Common myeloid progenitor, CD34-positive (primary cell): ENCODE data around the gene ULK4.
"Not testable (repeated sequence)": the region's sequence is repeated elsewhere in the genome, so short reads cannot be mapped to it uniquely, and the experiment has no call there.

Experiments used
- CTCF ChIA-PET: fragments of 350-600 bp; sonication (Branson Sonifier 250); formaldehyde crosslinking; loops from one replicate; lab custom pipeline; 2021; ENCODE audit warnings: antibody characterized with exemption; lab: Charles Lee
- POLR2A ChIA-PET: fragments of 350-600 bp; sonication (Branson Sonifier 250); formaldehyde crosslinking; loops from one replicate; lab custom pipeline; 2021; ENCODE audit warnings: antibody characterized with exemption; lab: Charles Lee
- DNase-seq, 3 donors: peaks; one replicate each; pipeline versions ENCODE4 v3.0.0 to v3.0.0-alpha.2; 2013
- H3K27ac ChIP-seq, 2 experiments: 1 replicate in 1 of 2; 2 replicates in 1 of 2; pipeline ENCODE4 v1.7.0; 2013; ENCODE audit warnings: inconsistent platforms in 2 of 2, low read length in 2 of 2, mild to moderate bottlenecking in 2 of 2, low read depth in 1 of 2, moderate library complexity in 1 of 2; ENCODE audit not compliant: severe bottlenecking in 2 of 2, insufficient read depth in 1 of 2, poor library complexity in 1 of 2
- H3K27me3 ChIP-seq, 5 experiments: replicated peaks in 2 of 5; 1 replicate in 3 of 5; 2 replicates in 2 of 5; pipeline versions ENCODE4 v1.6.1 to v1.7.0; 2013; ENCODE audit warnings: low read length in 4 of 5, mild to moderate bottlenecking in 2 of 5, moderate library complexity in 2 of 5, inconsistent platforms in 1 of 5; ENCODE audit not compliant: insufficient read depth in 5 of 5, control insufficient read depth in 4 of 5
- H3K36me3 ChIP-seq, 4 experiments: 1 replicate in 2 of 4; 2 replicates in 2 of 4; pipeline versions ENCODE4 v1.6.1 to v1.7.0; 2013; ENCODE audit warnings: low read length in 3 of 4, control low read depth in 1 of 4, mild to moderate bottlenecking in 1 of 4; ENCODE audit not compliant: control insufficient read depth in 4 of 4, insufficient read depth in 4 of 4
- H3K4me1 ChIP-seq, 4 experiments: 1 replicate in 3 of 4; 2 replicates in 1 of 4; pipeline versions ENCODE4 v1.6.1 to v1.7.1; 2013; ENCODE audit warnings: low read length in 3 of 4, mild to moderate bottlenecking in 3 of 4, control low read depth in 1 of 4, inconsistent platforms in 1 of 4, moderate library complexity in 1 of 4; ENCODE audit not compliant: control insufficient read depth in 4 of 4, insufficient read depth in 4 of 4; ENCODE audit errors: control extremely low read depth in 1 of 4
- H3K4me3 ChIP-seq, 7 experiments: 1 replicate in 4 of 7; 2 replicates in 3 of 7; pipeline versions ENCODE4 v1.5.1 to v1.7.0; 2013; ENCODE audit warnings: mild to moderate bottlenecking in 7 of 7, low read length in 6 of 7, moderate library complexity in 6 of 7, inconsistent platforms in 2 of 7, low read depth in 2 of 7, control low read depth in 1 of 7; ENCODE audit not compliant: insufficient read depth in 4 of 7, control insufficient read depth in 1 of 7; ENCODE audit errors: extremely low read depth in 1 of 7
- H3K9me3 ChIP-seq, 5 experiments: 1 replicate in 4 of 5; 2 replicates in 1 of 5; pipeline versions ENCODE4 v1.6.1 to v1.7.1; 2013; ENCODE audit warnings: low read length in 4 of 5, mild to moderate bottlenecking in 2 of 5, inconsistent platforms in 1 of 5, low read depth in 1 of 5, moderate library complexity in 1 of 5; ENCODE audit not compliant: control insufficient read depth in 4 of 5, insufficient read depth in 2 of 5; ENCODE audit errors: control extremely low read depth in 1 of 5
- WGBS: methylation state at CpG from one replicate; pipeline ENCODE4 v1.1.5; 2013; ENCODE audit not compliant: insufficient coverage; 5-methylcytosine and 5-hydroxymethylcytosine counted together

ULK4 gene

DNA sequence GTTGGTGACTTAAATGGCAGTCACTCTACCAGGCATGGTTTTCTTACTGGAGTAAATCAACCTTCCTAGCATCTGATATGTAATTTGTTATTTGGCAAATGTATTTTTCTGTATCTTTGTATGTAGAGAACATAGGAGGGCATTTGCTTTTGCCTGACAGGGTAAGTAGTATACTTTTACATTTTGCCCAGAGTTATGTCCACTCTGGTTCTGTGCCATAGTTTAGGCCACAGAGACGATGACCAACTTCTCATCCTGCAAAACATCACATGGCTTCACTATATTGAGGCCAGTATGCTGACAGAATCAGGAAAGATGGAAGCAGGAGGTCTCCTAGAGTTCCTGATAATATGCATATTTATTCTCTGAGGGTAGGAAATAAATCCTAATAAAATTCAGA is 23.1 kb upstream of the ULK4 start:
- no peaks in the 10 kb centered on the region for H3K36me3 ChIP-seq
- ChIA-PET POLR2A (no interaction called here), CTCF (no interaction called here)
- H3K27ac ChIP-seq, result no peak overlapping the region
- no peaks in the 10 kb centered on the region for H3K4me1 ChIP-seq
- H3K27me3 ChIP-seq, result no peaks in the 10 kb centered on the region
- no peak for DNase-seq
- no peaks in the 10 kb centered on the region for H3K9me3 ChIP-seq
- WGBS, result no CpG with 5 or more reads among the region's 1 CpG
- no peak overlapping the region for H3K4me3 ChIP-seq

DNA sequence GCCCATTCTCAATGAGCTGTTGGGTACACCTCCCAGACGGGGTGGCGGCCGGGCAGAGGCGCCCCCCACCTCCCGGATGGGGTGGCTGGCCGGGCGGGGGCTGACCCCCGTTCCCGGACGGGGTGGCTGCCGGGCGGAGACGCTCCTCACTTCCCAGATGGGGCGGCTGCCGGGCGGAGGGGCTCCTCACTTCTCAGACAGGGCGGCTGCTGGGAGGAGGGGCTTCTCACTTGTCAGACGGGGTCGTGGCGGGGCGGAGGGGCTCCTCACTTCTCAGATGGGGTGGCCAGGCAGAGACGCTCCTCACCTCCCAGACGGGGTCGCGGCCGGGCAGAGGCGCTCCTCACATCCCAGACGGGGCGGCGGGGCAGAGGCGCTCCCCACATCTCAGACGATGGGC is 21.2 kb upstream of the ULK4 start:
- H3K27me3 ChIP-seq, H3K4me1 ChIP-seq, H3K9me3 ChIP-seq, CTCF ChIA-PET, H3K36me3 ChIP-seq, H3K4me3 ChIP-seq, POLR2A ChIA-PET, H3K27ac ChIP-seq, DNase-seq: not testable (repeated sequence)
- WGBS, result 100% methylated on average over 5 of the region's 32 CpGs

DNA sequence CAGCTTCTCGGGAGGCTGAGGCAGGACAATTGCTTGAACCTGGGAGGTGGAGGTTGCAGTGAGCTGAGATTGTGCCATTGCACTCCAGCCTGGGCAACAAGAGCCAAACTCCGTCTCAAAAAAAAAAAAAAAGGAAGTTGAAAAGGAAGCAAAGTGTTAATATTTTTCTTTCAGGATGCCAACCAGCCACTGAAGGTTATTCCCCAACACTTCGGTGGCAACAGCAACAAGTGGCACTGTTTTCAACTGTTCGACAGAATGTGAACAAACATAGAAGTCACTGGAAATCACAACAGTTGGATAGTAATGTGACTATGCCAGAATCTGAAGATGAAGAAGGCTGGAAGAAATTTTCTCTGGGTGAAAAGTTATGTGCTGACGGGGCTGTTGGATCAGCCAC is 15.5 kb upstream of the ULK4 start:
- peak in 2 of 3 donors; percentile 64 to 69 for DNase-seq
- peak overlapping the region in 1 of 7 experiments; percentile 39 for H3K4me3 ChIP-seq
- H3K4me1 ChIP-seq, H3K9me3 ChIP-seq, H3K27me3 ChIP-seq, H3K36me3 ChIP-seq, H3K27ac ChIP-seq: not testable (repeated sequence)
- ChIA-PET CTCF (interaction anchor here (0.5 to 1.7 kb wide), 2 partner anchors 19 to 33 kb away, joined by 3 read pairs; no protein-coding TSS in a partner anchor), POLR2A (interaction anchor here (0.6 kb wide), 1 partner anchor 10 kb away, joined by 3 read pairs; no protein-coding TSS in a partner anchor)
- 29% methylated on average over 3 of the region's 5 CpGs for WGBS

DNA sequence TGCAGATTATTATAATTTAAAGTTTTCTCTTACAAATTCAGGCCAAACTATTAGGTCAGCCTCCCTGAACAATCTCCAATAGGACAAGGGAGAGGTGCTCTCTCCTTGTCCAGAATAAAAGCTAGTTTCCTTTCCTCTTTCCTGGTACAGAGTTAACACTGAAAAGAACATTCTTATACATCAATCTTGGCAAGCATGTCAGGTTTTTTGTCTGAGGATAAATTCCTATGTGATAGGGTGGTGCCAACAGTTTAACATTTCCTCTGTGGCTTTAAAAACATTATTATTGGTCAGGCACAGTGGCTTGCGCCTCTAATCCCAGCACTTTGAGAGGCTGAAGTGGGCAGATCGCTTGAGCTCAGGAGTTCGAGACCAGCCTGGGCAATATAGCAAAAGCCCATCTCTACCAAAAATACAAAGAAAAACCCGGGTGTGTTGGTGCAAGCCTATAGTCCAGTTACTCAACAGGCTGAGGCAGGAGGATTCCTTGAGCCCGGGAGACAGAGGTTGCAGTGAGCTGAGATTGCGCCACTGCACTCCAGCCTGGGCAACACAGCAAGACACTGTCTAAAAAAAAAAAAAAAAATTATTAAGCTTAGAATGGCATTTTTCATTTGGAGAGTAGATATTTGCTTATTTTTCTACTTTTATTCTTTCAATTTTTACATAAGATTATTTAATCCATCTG is 13.7 kb upstream of the ULK4 start:
- 100% methylated on average over 1 of the region's 6 CpGs for WGBS

DNA sequence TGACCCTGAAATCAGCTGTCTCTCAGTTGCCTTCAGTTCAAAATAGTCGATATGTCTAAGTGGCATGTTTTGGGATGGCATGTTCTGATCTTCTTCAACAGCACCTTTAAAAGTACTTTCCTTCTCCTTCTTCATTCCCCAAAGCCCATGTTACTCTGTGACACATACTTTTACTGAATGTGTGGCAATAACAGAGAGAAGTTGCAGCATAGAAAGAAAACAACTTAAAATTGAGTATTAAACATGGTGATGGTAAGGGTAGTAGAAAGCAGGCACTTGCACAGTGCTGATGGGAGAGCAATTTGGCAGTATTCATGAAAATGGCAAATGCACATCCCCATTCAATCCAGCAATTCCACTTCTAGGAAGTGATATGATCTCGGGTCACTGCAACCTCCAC is 12.3 kb upstream of the ULK4 start:
- H3K36me3 ChIP-seq, result no peaks in the 10 kb centered on the region
- ChIA-PET POLR2A (no interaction called here), CTCF (no interaction called here)
- H3K4me3 ChIP-seq, result no peak overlapping the region
- no peaks in the 10 kb centered on the region for H3K9me3 ChIP-seq
- H3K27me3 ChIP-seq, result no peaks in the 10 kb centered on the region
- WGBS, result no CpG with 5 or more reads among the region's 2 CpGs
- H3K27ac ChIP-seq, result no peak overlapping the region
- H3K4me1 ChIP-seq, result peaks cover 0 to 8% (median 5%) of the 10 kb centered on the region in 4 experiments
- no peak for DNase-seq

More for the DNA sequence above, 13.7 kb upstream of the ULK4 start:
- no peak for DNase-seq
- no peak overlapping the region for H3K4me3 ChIP-seq
- H3K36me3 ChIP-seq, result no peaks in the 10 kb centered on the region
- H3K27ac ChIP-seq, result no peak overlapping the region
- ChIA-PET POLR2A (no interaction called here), CTCF (interaction anchor here (0.9 to 1.7 kb wide), 3 partner anchors 18 to 71 kb away, joined by 3 read pairs; no protein-coding TSS in a partner anchor)
- H3K27me3 ChIP-seq, result no peaks in the 10 kb centered on the region
- no peaks in the 10 kb centered on the region for H3K9me3 ChIP-seq
- H3K4me1 ChIP-seq, result peaks cover 0 to 8% (median 5%) of the 10 kb centered on the region in 4 experiments

DNA sequence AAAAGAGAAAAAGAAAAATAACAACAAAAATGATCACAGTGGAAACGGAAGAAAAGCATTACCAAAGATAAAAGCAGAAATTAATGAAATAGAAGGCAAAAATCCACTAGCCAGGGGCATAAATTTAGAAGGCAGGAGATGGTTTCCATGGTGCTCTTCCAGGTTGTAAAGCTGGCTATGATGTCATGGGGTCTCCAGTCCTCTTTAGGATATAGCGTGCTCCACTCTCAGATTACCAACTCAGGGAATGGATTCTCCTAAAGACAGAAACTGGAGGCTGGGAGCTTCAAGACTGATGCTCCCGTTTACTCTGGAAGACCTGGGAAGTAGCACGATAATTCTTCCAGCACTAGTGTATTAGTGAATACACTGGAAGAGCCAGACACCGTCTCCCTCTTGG is 10.9 kb upstream of the ULK4 start:
- no peak overlapping the region for H3K27ac ChIP-seq
- peaks cover 0 to 7% (median 2%) of the 10 kb centered on the region in 4 experiments for H3K4me1 ChIP-seq
- 100% methylated on average over 4 of the region's 5 CpGs for WGBS
- no peak for DNase-seq
- H3K27me3 ChIP-seq, result no peaks in the 10 kb centered on the region
- no peaks in the 10 kb centered on the region for H3K36me3 ChIP-seq
- ChIA-PET CTCF (interaction anchor here (0.7 kb wide), 1 partner anchor 17 kb away, joined by 3 read pairs; no protein-coding TSS in a partner anchor), POLR2A (no interaction called here)
- H3K4me3 ChIP-seq, result no peak overlapping the region
- no peaks in the 10 kb centered on the region for H3K9me3 ChIP-seq

DNA sequence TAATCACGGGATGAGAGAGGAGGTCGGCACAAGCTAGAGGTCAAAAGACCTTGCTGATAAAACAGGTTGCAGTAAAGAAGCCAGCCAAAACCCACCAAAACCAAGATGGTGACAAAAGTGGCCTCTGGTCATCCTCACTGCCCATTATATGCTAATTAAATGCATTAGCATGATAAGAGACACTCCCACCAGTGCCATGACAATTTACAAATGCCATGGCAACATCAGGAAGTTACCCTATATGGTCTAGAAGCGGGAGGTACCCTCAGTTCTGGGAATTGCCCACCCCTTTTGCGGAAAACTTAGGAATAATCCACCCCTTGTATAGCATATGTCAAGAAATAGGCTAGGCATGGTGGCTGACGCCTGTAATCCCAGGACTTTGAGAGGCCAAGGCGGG is 4.3 kb upstream of the ULK4 start:
- Histone ChIP-seq H3K9me3 (no peaks in the 10 kb centered on the region), H3K4me3 (no peak overlapping the region), H3K36me3 (no peaks in the 10 kb centered on the region), H3K27ac (no peak overlapping the region), H3K4me1 (peaks cover 4 to 10% (median 7%) of the 10 kb centered on the region in 4 experiments), H3K27me3 (no peaks in the 10 kb centered on the region)
- WGBS, result 97% methylated on average over 6 of the region's 6 CpGs
- no peak for DNase-seq
- ChIA-PET POLR2A (no interaction called here), CTCF (no interaction called here)
